SK-N-MC (cell line): ENCODE measurements around the gene MME.

Experiments
- EZH2 ChIP-seq: fragments of 200-600 bp; sonication (generic); IDR thresholded peaks from one replicate; pipeline ENCODE4 v1.6.1; 2017; ENCODE audit warnings: antibody characterized with exemption
- POLR2AphosphoS5 ChIP-seq: IDR thresholded peaks from 2 replicates; pipeline ENCODE4 v1.6.1; 2012; ENCODE audit warnings: mild to moderate bottlenecking, low read depth, low read length, borderline replicate concordance

DNA sequence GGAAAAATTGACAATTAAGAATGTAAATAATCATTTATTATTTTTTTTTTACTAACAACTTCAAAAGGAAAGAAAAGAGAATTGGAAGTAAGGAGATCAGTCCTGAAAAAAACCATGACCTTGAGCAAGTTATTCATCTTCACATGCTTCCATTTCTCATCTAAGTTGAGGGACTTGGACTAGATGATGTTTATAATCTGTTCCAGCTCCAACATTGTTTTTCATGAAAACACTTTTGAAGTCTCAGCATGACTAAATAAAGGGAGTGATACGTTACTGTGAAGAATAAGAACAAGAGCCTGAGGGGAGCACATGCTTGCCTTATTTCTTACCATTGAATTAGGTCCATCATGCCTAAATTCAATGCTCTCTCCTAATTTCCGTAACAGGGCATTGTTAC lies 117.7 kb downstream of the MME start:
- TF ChIP-seq POLR2AphosphoS5 (no peak), EZH2 (no peak)
